ENCODE results near the gene NRXN3.

The NRXN3 gene

GRCh38 chr14:78170203-78170602 is at the start of gene NRXN3:
NRXN3 (plus strand) TSS chr14:78170373; CDS start chr14:78243094, 72,721 bp downstream.
- ATAC-seq = peak; percentile 29
- Mint-ChIP-seq H3K27ac (no peak within 1 kb of the TSS), H3K4me3 (no peak within 1 kb of the TSS), H3K9me3 (no peaks in the 10 kb centered on the region), H3K36me3 (no peaks in the 10 kb centered on the region), H3K4me1 (no peaks in the 10 kb centered on the region)
- no peak for DNase-seq (ENCODE audit: low spot score in 2 of 2)

DNA sequence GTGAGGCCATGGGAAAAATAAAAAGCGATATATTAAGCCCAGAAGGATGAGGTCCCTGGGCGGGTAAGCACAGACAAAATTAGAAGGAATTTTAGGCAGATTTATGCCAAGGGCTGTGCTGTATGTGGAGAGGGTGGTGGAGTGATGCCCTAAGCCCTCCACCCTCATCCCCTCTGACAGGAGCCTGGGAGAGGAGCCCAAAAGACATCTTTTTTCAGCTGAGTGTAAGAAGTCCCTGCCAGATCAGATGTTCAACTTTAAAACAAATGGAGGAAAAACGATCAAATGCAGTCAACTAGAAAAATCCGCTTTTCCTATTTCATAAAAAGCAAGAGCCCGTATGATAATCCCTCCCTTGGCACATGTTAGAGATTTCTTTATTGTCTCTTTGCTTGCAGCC is 47.7 kb upstream of the NRXN3 start:
- Mint-ChIP-seq H3K27ac (no peak overlapping the region), H3K36me3 (no peaks in the 10 kb centered on the region), H3K9me3 (peaks cover 5% of the 10 kb centered on the region), H3K4me3 (no peak overlapping the region), H3K4me1 (no peaks in the 10 kb centered on the region)
- DNase-seq (ENCODE audit: low spot score in 2 of 2) (no peak), ATAC-seq (no peak)

DNA sequence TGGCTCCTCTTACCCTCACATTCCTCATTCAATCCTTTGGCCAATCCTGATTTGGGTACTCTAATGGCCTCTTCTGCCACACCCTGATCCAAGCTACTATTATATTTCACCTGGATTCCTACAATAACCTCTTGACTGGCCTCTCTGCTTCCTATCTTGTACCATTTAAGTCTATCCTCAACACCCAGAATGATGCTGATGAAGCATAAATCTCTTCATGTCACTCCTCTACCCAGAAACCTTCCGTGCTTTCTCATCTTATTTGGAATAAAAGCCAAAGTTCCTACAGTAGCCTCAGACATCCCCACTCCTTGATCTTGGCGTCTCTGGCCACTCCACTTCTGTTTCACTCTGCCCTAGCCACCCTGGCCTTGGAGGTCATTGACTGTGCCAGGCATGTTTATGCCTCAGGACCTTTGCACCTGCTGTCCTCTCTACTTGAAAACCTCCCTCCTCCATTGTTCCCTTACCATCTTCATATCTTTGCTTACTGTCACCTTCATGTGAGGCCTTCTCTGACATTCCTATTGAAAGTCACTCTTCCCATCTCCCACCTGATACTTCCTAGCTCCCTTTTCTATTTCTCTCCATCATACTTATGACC is 46.4 kb upstream of the NRXN3 start:
- Mint-ChIP-seq H3K4me3 (no peak overlapping the region), H3K36me3 (no peaks in the 10 kb centered on the region), H3K9me3 (peaks cover 5% of the 10 kb centered on the region), H3K27ac (no peak overlapping the region), H3K4me1 (no peaks in the 10 kb centered on the region)
- no peak for DNase-seq (ENCODE audit: low spot score in 2 of 2)
- ATAC-seq = no peak

GRCh38 chr14:78127961-78128360 is 42.2 kb upstream of the NRXN3 start:
- DNase-seq (ENCODE audit: low spot score in 2 of 2) = no peak
- Mint-ChIP-seq H3K4me1 (no peaks in the 10 kb centered on the region), H3K36me3 (no peaks in the 10 kb centered on the region), H3K4me3 (no peak overlapping the region), H3K9me3 (peaks cover 7% of the 10 kb centered on the region), H3K27ac (no peak overlapping the region)
- no peak for ATAC-seq

DNA sequence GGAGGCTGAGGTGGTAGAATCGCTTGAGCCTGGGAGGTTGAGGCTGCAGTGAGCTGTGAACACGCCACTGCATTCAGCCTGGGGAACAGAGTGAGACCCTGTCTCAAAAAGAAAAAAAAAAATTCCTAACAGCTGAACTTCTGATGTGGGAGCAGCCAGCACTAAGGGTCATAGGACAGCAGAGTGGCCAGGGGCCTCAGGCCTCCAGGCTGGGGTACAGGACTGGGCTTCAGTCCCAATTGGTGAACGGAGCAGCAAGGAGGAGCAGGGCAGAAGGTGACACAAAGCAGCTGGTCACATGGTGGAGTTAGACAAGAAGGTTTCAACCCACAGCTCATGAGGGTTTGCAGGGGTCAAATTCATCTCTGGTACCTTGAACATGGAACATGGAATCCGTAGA is 40.8 kb upstream of the NRXN3 start:
- no peaks in the 10 kb centered on the region for H3K36me3 Mint-ChIP-seq
- no peaks in the 10 kb centered on the region for H3K4me1 Mint-ChIP-seq
- ATAC-seq (no peak), DNase-seq (ENCODE audit: low spot score in 2 of 2) (no peak)
- no peak overlapping the region for H3K4me3 Mint-ChIP-seq
- H3K27ac Mint-ChIP-seq = no peak overlapping the region
- peaks cover 2% of the 10 kb centered on the region for H3K9me3 Mint-ChIP-seq

DNA sequence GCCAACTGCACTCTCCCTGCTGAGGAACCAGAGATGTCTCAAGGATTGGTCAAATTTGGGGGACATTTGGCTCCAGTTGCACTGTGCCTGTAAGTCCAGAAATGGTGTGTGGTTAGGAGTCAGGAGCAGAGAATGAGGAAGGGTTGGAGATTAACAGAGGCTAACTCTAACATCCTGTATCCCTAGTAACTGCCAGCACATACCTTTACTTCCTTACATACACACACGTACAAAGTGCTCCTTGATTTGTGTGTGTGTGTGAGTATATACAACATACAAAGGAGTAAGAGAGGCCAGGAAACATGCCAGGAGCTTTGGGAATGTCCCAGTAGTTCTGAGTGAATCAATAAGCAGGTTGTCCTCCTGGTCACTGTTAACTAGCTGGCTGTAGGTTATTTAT is 39.8 kb upstream of the NRXN3 start:
- H3K27ac Mint-ChIP-seq = no peak overlapping the region
- DNase-seq (ENCODE audit: low spot score in 2 of 2) (no peak), ATAC-seq (no peak)
- H3K4me1 Mint-ChIP-seq = no peaks in the 10 kb centered on the region
- peaks cover 2% of the 10 kb centered on the region for H3K9me3 Mint-ChIP-seq
- no peaks in the 10 kb centered on the region for H3K36me3 Mint-ChIP-seq
- H3K4me3 Mint-ChIP-seq = no peak overlapping the region

DNA sequence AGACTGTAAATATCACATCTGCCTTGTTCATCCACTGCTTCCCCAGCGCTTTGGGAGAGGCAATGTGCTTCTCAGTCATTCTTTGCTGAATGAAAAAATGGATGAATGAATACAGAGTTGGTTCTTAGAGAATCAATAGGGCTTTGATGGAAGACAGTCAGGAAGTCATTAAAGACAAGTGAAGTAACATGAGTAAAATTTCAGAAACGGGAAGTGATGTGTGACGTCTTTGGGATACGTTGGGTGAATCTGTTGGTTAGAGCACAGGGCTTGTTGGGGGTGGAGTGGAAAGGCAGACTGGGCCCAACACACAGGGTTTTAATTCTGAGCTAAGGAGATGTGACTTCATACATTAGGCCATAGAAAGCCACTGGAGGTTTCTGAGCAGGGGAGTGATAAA is 39.0 kb upstream of the NRXN3 start:
- DNase-seq (ENCODE audit: low spot score in 2 of 2) = no peak
- Mint-ChIP-seq H3K9me3 (peaks cover 2% of the 10 kb centered on the region), H3K36me3 (no peaks in the 10 kb centered on the region), H3K4me1 (no peaks in the 10 kb centered on the region), H3K27ac (no peak overlapping the region), H3K4me3 (no peak overlapping the region)
- ATAC-seq = no peak

- DNase-seq (ENCODE audit: low spot score in 2 of 2) = no peak
- H3K9me3 Mint-ChIP-seq = peaks cover 2% of the 10 kb centered on the region
- no peaks in the 10 kb centered on the region for H3K4me1 Mint-ChIP-seq
- no peak for ATAC-seq
- no peaks in the 10 kb centered on the region for H3K36me3 Mint-ChIP-seq
- H3K27ac Mint-ChIP-seq = no peak overlapping the region
- H3K4me3 Mint-ChIP-seq = no peak overlapping the region
Observed at GRCh38 chr14:78131616-78132015, 38.6 kb upstream of the NRXN3 start.

GRCh38 chr14:78135450-78135891 is 34.7 kb upstream of the NRXN3 start:
- no peak overlapping the region for H3K4me3 Mint-ChIP-seq
- DNase-seq (ENCODE audit: low spot score in 2 of 2) (no peak), ATAC-seq (peak; percentile 68)
- H3K4me1 Mint-ChIP-seq = no peaks in the 10 kb centered on the region
- peaks cover 2% of the 10 kb centered on the region for H3K9me3 Mint-ChIP-seq
- H3K36me3 Mint-ChIP-seq = no peaks in the 10 kb centered on the region
- no peak overlapping the region for H3K27ac Mint-ChIP-seq

DNA sequence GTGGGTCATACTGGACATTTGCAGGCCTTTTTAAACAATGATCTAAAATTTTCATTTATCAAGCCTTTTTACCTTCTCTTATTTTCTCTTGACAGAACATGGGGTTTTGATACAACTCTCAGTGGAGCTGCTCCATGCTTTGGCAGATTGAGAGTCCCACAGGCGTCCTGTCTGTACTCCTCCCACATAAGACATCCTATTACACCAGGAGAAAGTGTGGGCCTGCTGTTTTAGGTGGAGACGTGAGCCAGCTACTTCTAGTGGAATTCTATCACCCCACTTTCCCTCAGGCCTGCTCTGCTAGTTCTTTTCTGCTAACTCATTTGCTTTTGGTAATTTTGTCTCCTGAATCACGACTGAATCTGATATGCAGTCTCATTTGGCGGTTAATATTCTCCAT is 33.5 kb upstream of the NRXN3 start:
- H3K4me3 Mint-ChIP-seq = no peak overlapping the region
- no peaks in the 10 kb centered on the region for H3K36me3 Mint-ChIP-seq
- H3K9me3 Mint-ChIP-seq = peaks cover 2% of the 10 kb centered on the region
- ATAC-seq = no peak
- DNase-seq (ENCODE audit: low spot score in 2 of 2) = no peak
- no peak overlapping the region for H3K27ac Mint-ChIP-seq
- H3K4me1 Mint-ChIP-seq = no peaks in the 10 kb centered on the region

DNA sequence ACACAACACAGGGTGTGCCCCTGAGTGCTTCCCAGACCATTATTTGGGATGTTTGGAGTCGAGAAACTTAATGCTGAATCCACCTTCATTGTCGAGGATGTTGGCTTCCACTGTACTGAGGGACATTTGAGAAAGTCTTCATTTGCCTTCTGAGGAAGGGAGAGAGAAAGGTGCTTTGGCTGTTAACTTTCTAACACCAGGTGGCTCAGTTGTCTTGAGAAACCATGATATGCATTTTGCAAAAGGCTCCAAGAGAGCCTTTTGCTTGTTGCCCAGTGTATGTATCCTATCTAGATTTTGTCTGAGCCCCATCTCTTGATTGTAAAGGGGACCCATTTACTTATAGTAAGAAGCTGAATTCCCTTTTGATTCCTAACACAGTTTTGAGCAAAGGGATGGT is 28.6 kb upstream of the NRXN3 start:
- DNase-seq (ENCODE audit: low spot score in 2 of 2) (no peak), ATAC-seq (no peak)
- H3K36me3 Mint-ChIP-seq = no peaks in the 10 kb centered on the region
- H3K9me3 Mint-ChIP-seq = no peaks in the 10 kb centered on the region
- H3K4me3 Mint-ChIP-seq = no peak overlapping the region
- no peak overlapping the region for H3K27ac Mint-ChIP-seq
- no peaks in the 10 kb centered on the region for H3K4me1 Mint-ChIP-seq

GRCh38 chr14:78142998-78143397 is 27.2 kb upstream of the NRXN3 start:
- H3K4me3 Mint-ChIP-seq = no peak overlapping the region
- H3K36me3 Mint-ChIP-seq = no peaks in the 10 kb centered on the region
- no peaks in the 10 kb centered on the region for H3K9me3 Mint-ChIP-seq
- ATAC-seq = no peak
- DNase-seq (ENCODE audit: low spot score in 2 of 2) = no peak
- H3K27ac Mint-ChIP-seq = no peak overlapping the region
- H3K4me1 Mint-ChIP-seq = no peaks in the 10 kb centered on the region

- Mint-ChIP-seq H3K4me3 (no peak overlapping the region), H3K36me3 (no peaks in the 10 kb centered on the region), H3K27ac (no peak overlapping the region), H3K4me1 (no peaks in the 10 kb centered on the region), H3K9me3 (peaks cover 2% of the 10 kb centered on the region)
- DNase-seq (ENCODE audit: low spot score in 2 of 2) (no peak), ATAC-seq (peak; percentile 77)
Observed at GRCh38 chr14:78143489-78144145, 26.6 kb upstream of the NRXN3 start.

- Mint-ChIP-seq H3K36me3 (no peaks in the 10 kb centered on the region), H3K9me3 (peaks cover 2% of the 10 kb centered on the region), H3K4me3 (no peak overlapping the region), H3K4me1 (no peaks in the 10 kb centered on the region), H3K27ac (no peak overlapping the region)
- DNase-seq (ENCODE audit: low spot score in 2 of 2) (no peak), ATAC-seq (no peak)
Observed at GRCh38 chr14:78152201-78153063, 17.7 kb upstream of the NRXN3 start.

DNA sequence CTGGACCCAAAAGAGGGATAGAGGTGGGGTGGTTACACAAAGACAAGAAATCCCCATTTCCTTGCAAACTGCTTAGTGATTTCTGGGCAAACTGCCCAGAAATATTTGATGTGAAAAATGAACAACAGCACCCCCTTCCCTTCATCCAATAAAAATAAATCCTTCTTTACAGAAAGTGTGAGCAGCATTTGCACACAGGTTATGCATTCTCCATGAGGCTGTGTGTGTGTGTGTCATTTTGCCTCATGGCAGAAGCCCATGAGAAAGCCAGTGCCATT is 17.2 kb upstream of the NRXN3 start:
- Mint-ChIP-seq H3K27ac (no peak overlapping the region), H3K4me1 (no peaks in the 10 kb centered on the region), H3K4me3 (no peak overlapping the region), H3K9me3 (peaks cover 2% of the 10 kb centered on the region), H3K36me3 (no peaks in the 10 kb centered on the region)
- ATAC-seq (no peak), DNase-seq (ENCODE audit: low spot score in 2 of 2) (no peak)

DNA sequence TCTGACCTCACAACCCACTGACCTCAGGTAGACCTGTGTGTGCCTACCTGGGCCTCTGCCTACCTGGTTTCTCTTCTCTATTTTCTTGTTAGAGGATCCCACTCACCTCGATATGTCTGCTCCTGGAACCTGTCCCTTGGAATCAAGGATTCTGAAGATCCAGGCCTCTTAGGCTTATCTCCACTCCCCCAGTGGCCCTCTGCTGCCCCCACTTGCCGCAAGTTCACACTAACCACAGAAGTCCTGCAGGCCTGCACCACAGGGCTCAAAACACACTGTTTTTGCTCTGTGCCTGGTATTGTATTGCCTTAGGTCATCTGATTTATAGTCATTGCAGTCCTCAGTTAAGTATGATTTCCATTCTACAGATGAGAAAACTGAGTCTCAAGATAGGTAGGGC is 15.3 kb upstream of the NRXN3 start:
- Mint-ChIP-seq H3K27ac (no peak overlapping the region), H3K36me3 (no peaks in the 10 kb centered on the region)

More for the DNA sequence above, 15.3 kb upstream of the NRXN3 start:
- DNase-seq (ENCODE audit: low spot score in 2 of 2) (no peak), ATAC-seq (no peak)
- peaks cover under 1% of the 10 kb centered on the region for H3K9me3 Mint-ChIP-seq
- no peak overlapping the region for H3K4me3 Mint-ChIP-seq
- H3K4me1 Mint-ChIP-seq = no peaks in the 10 kb centered on the region
